HepG2 (cell line): ENCODE results near the gene PROX1. TPM values are rescaled to one million over a fixed set of nuclear protein-coding genes. Genes with fewer than 3 reads are reported as not detected.
A peak's percentile ranks its signal among the peaks of the same experiment; 100 is the strongest.

Experiments used
- EEA1 ChIP-seq: sonication (generic); formaldehyde crosslinking; IDR thresholded peaks from 2 replicates; pipeline ENCODE4 v1.5.1; 2020; ENCODE audit warnings: mild to moderate bottlenecking, missing genetic modification reagents, borderline replicate concordance
- GATAD1 ChIP-seq: IDR thresholded peaks from 2 replicates; pipeline ENCODE4 v1.6.1; 2016; ENCODE audit warnings: missing genetic modification reagents, missing compliant biosample characterization
- SALL1 ChIP-seq: sonication (generic); formaldehyde crosslinking; IDR thresholded peaks from 2 replicates; pipeline ENCODE4 v1.8.0; 2022; ENCODE audit warnings: mild to moderate bottlenecking, missing genetic modification reagents
- TAF1 ChIP-seq: sonication (generic); formaldehyde crosslinking; IDR thresholded peaks from 2 replicates; pipeline ENCODE4 v1.4.0; 2020; ENCODE audit warnings: missing genetic modification reagents
- ZNF20 ChIP-seq: sonication (generic); formaldehyde crosslinking; IDR thresholded peaks from 2 replicates; pipeline ENCODE4 v1.4.0; 2020; ENCODE audit warnings: mild to moderate bottlenecking, moderate library complexity, missing genetic modification reagents
- ZNF749 ChIP-seq: sonication (generic); formaldehyde crosslinking; IDR thresholded peaks from 2 replicates; pipeline ENCODE4 v1.8.0; 2022; ENCODE audit warnings: mild to moderate bottlenecking, missing genetic modification reagents, moderate library complexity, borderline replicate concordance
- polyA plus RNA-seq, 8 experiments: library from polyadenylated mRNA; depleted of rRNA in 3 of 8; stranded (reverse) in 7 of 8; unstranded in 1 of 8; fragments of >200 nt; fragmentation: Illumina TruSeq in 4 of 8; extraction: Trizol in 4 of 8; gene quantifications; 2 replicates each; pipeline versions ENCODE4 v1.2.1 to v1.2.3, GENCODE V29; 2011 to 2016; ENCODE audit warnings: low read depth in 4 of 8, missing spikeins in 1 of 8, mixed read lengths in 1 of 8; ENCODE audit not compliant: insufficient read depth in 1 of 8
- total RNA-seq, 5 experiments: library from RNA; depleted of rRNA; stranded (reverse); fragments of >200 nt; fragmentation: Illumina TruSeq; extraction: Trizol; gene quantifications; 2 replicates each; pipeline ENCODE4 v1.2.3, GENCODE V29; 2016; ENCODE audit warnings: low read depth in 1 of 5
- TF ChIP-seq, protein P1 (sequence below): sonication (generic); formaldehyde crosslinking; IDR thresholded peaks from 2 replicates; pipeline ENCODE4 v1.4.0; 2020; ENCODE audit warnings: mild to moderate bottlenecking, missing genetic modification reagents
- TF ChIP-seq, protein P2 (sequence below): sonication (generic); formaldehyde crosslinking; IDR thresholded peaks from 2 replicates; pipeline ENCODE4 v1.5.0; 2020; ENCODE audit warnings: mild to moderate bottlenecking, missing genetic modification reagents
- TF ChIP-seq, protein P3 (sequence below): sonication (generic); formaldehyde crosslinking; IDR thresholded peaks from 2 replicates; pipeline ENCODE4 v1.4.0; 2020; ENCODE audit warnings: mild to moderate bottlenecking, low read depth, missing genetic modification reagents
- TF ChIP-seq, protein P4 (sequence below): IDR thresholded peaks from 2 replicates; pipeline ENCODE4 v1.6.1; 2016; ENCODE audit warnings: low read depth, missing genetic modification reagents, missing compliant biosample characterization

Gene PROX1
- total and polyA plus RNA-seq, 2 of the 13 experiments (the other 11 are each of a cell fraction or from before 2014, with no cell fraction given) = 12.3 to 30.2 TPM

DNA sequence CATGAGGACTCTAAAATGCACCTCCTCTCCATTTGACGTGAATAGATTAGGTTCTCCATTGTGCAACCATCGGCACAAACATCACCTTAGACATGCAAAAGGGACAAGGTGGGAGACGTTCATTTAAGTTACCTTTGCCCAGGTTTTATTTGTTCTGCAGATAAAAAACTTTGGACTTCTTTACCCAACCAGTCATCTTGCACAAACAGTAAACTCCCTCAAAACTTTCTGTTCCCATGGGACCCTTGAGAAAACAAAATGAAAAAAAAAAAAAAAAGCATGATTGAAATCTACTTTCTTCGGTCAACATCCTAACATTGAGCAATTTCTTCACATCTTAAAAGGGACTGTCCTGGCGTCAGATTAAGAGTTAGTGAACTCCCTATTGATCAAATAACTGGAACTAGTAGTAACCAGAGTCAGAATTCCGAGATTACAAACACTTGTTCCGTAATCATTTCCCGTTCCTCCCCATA lies 31.4 kb upstream of the PROX1 start (continued):
- TF ChIP-seq, protein P1, sequence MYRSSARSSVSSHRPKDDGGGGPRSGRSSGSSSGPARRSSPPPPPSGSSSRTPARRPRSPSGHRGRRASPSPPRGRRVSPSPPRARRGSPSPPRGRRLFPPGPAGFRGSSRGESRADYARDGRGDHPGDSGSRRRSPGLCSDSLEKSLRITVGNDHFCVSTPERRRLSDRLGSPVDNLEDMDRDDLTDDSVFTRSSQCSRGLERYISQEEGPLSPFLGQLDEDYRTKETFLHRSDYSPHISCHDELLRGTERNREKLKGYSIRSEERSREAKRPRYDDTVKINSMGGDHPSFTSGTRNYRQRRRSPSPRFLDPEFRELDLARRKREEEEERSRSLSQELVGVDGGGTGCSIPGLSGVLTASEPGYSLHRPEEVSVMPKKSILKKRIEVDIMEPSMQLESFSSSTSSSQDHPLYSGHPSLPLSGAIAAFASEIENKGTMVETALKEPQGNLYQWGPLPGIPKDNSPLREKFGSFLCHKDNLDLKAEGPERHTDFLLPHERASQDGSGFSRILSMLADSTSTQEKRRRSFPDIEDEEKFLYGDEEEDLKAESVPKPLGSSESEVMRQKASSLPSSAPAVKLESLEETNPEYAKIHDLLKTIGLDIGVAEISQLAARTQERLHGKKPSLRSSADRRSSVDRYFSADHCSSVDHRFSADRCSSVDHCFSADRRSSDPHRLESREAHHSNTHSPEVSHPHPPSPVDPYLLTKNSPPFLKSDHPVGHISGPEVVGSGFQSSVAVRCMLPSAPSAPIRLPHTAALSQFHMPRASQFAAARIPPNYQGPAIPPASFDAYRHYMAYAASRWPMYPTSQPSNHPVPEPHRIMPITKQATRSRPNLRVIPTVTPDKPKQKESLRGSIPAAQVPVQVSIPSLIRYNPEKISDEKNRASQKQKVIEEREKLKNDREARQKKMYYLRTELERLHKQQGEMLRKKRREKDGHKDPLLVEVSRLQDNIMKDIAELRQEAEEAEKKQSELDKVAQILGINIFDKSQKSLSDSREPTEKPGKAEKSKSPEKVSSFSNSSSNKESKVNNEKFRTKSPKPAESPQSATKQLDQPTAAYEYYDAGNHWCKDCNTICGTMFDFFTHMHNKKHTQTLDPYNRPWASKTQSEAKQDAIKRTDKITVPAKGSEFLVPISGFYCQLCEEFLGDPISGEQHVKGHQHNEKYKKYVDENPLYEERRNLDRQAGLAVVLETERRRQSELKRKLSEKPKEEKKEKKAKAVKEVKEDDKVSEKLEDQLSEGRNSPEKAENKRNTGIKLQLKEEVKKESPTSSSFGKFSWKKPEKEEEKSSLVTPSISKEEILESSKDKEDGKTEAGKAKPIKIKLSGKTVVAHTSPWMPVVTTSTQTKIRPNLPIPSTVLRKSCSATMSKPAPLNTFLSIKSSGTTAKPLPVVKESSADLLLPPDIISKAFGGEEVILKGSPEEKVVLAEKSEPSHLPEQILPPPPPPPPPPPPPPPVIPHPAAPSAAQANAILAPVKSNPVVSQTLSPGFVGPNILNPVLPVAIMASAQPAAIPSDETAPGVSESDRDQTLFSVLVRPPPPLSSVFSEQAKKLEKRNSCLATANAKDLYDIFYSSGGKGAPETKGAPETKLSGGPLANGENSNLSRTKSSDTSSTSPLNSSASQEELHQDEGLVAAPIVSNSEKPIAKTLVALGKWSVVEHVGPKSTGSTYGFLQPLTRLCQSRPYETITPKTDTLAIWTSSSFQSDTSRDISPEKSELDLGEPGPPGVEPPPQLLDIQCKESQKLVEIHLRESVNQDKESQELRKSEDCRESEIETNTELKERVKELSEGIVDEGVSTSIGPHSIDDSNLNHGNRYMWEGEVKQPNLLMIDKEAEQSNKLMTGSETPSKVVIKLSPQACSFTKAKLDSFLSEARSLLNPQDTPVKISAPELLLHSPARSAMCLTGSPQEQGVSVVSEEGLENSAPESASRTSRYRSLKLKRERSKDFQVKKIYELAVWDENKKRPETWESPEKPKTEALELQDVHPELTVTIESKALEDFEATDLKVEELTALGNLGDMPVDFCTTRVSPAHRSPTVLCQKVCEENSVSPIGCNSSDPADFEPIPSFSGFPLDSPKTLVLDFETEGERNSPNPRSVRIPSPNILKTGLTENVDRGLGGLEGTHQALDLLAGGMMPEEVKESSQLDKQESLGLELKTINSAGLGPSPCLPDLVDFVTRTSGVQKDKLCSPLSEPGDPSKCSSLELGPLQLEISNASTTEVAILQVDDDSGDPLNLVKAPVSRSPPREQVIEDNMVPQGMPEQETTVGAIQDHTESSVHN = no peak
- no peak for TF ChIP-seq ZNF20 (CRISPR knock-in tag)
- TF ChIP-seq EEA1 = no peak
- TF ChIP-seq, protein P2, sequence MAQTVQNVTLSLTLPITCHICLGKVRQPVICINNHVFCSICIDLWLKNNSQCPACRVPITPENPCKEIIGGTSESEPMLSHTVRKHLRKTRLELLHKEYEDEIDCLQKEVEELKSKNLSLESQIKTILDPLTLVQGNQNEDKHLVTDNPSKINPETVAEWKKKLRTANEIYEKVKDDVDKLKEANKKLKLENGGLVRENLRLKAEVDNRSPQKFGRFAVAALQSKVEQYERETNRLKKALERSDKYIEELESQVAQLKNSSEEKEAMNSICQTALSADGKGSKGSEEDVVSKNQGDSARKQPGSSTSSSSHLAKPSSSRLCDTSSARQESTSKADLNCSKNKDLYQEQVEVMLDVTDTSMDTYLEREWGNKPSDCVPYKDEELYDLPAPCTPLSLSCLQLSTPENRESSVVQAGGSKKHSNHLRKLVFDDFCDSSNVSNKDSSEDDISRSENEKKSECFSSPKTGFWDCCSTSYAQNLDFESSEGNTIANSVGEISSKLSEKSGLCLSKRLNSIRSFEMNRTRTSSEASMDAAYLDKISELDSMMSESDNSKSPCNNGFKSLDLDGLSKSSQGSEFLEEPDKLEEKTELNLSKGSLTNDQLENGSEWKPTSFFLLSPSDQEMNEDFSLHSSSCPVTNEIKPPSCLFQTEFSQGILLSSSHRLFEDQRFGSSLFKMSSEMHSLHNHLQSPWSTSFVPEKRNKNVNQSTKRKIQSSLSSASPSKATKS (CRISPR knock-in tag) = 0 out of 2 replicates have a peak, but pooled peaks have one; percentile 57
- TF ChIP-seq ZNF749 = no peak; the same call in 1 of the 2 replicates
- TF ChIP-seq TAF1 = no peak
- TF ChIP-seq SALL1 = peak; percentile 37; the same call in 1 of the 2 replicates
- TF ChIP-seq GATAD1 (CRISPR knock-in tag) = peak; percentile 30
- TF ChIP-seq, protein P3, sequence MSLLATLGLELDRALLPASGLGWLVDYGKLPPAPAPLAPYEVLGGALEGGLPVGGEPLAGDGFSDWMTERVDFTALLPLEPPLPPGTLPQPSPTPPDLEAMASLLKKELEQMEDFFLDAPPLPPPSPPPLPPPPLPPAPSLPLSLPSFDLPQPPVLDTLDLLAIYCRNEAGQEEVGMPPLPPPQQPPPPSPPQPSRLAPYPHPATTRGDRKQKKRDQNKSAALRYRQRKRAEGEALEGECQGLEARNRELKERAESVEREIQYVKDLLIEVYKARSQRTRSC = no peak
- TF ChIP-seq, protein P4, sequence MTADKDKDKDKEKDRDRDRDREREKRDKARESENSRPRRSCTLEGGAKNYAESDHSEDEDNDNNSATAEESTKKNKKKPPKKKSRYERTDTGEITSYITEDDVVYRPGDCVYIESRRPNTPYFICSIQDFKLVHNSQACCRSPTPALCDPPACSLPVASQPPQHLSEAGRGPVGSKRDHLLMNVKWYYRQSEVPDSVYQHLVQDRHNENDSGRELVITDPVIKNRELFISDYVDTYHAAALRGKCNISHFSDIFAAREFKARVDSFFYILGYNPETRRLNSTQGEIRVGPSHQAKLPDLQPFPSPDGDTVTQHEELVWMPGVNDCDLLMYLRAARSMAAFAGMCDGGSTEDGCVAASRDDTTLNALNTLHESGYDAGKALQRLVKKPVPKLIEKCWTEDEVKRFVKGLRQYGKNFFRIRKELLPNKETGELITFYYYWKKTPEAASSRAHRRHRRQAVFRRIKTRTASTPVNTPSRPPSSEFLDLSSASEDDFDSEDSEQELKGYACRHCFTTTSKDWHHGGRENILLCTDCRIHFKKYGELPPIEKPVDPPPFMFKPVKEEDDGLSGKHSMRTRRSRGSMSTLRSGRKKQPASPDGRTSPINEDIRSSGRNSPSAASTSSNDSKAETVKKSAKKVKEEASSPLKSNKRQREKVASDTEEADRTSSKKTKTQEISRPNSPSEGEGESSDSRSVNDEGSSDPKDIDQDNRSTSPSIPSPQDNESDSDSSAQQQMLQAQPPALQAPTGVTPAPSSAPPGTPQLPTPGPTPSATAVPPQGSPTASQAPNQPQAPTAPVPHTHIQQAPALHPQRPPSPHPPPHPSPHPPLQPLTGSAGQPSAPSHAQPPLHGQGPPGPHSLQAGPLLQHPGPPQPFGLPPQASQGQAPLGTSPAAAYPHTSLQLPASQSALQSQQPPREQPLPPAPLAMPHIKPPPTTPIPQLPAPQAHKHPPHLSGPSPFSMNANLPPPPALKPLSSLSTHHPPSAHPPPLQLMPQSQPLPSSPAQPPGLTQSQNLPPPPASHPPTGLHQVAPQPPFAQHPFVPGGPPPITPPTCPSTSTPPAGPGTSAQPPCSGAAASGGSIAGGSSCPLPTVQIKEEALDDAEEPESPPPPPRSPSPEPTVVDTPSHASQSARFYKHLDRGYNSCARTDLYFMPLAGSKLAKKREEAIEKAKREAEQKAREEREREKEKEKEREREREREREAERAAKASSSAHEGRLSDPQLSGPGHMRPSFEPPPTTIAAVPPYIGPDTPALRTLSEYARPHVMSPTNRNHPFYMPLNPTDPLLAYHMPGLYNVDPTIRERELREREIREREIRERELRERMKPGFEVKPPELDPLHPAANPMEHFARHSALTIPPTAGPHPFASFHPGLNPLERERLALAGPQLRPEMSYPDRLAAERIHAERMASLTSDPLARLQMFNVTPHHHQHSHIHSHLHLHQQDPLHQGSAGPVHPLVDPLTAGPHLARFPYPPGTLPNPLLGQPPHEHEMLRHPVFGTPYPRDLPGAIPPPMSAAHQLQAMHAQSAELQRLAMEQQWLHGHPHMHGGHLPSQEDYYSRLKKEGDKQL (CRISPR knock-in tag) = peak; percentile 38; the same call in 1 of the 2 replicates
